Neural progenitor cell (in vitro differentiated cells): ENCODE measurements around the gene CHST15.

Source experiments
- CTCF ChIP-seq: fragments of 200-600 bp; sonication (generic); IDR thresholded peaks from 2 replicates; pipeline ENCODE4 v1.5.1; 2017; ENCODE audit warnings: antibody characterized with exemption, mild to moderate bottlenecking
- EZH2 ChIP-seq: fragments of 200-600 bp; sonication (generic); IDR thresholded peaks from 2 replicates; pipeline ENCODE4 v1.6.1; 2017; ENCODE audit warnings: antibody characterized with exemption, mild to moderate bottlenecking, moderate library complexity

DNA sequence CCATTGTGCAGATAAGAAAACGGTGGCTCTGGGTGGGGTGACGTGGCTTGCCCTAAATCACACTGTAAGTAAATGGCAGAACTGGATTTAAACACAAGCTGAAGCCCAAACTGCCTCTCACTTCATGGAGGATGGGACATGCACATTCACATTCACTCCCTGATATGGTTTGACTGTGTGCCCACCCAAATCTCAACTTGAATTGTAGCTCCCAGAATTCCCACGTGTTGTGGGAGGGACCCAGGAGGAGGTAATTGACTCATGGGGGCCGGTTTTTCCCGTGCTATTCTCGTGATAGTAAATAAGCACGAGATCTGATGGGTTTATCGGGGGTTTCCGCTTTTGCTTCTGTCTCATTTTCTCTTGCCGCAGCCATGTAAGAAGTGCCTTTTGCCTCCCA, 32.4 kb downstream of the CHST15 start:
- TF ChIP-seq CTCF (no peak), EZH2 (no peak)
